HG03571 (cell line): ENCODE results near the gene PIP5KL1.

Experiments
- ATAC-seq: cut with Tn5 transposase; IDR thresholded peaks from one replicate; pipeline ENCODE4 v1.9.1; 2021; ENCODE audit not compliant: unreplicated experiment

The PIP5KL1 gene

DNA sequence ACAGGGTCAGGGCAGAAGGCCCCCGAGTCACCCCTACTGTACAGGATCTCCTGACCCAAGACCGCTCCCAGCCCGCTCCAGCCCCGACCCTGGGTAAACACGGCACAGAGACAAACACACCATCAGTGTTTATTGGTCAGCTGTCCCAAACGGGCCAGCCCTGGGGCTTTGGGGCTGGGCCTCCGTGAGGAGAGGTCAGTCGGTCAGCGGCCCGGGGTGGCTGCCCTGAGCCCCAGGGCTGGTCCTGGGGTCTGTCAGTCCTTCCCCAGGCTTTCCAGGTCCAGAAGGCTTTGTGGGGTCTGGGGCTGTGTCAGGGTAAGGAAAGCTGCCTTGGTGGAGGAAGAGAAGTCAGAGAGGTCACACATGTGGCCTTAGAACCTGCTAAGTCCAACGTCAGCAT lies 4.4 kb upstream of the PIP5KL1 start:
- no peak for ATAC-seq

DNA sequence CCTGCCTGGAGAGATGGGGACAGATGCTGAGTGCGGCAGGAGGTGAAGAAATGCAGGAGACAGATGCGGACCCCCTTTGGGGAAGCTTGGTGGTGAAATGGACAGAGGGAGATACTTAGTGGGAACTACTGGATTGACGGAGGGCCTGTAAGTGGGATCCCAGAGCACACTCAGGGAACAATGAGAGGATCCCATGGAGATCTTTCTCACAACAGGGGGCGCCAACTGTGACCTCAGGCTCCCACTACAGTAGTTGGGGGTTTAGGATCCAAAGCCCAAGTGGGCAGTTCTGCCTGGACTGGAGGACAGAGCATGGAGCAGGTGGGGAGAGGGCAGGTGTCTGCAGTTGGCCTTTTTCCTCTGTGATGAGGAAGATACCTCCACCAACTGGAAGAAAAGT lies 3.7 kb upstream of the PIP5KL1 start:
- ATAC-seq: no peak

DNA sequence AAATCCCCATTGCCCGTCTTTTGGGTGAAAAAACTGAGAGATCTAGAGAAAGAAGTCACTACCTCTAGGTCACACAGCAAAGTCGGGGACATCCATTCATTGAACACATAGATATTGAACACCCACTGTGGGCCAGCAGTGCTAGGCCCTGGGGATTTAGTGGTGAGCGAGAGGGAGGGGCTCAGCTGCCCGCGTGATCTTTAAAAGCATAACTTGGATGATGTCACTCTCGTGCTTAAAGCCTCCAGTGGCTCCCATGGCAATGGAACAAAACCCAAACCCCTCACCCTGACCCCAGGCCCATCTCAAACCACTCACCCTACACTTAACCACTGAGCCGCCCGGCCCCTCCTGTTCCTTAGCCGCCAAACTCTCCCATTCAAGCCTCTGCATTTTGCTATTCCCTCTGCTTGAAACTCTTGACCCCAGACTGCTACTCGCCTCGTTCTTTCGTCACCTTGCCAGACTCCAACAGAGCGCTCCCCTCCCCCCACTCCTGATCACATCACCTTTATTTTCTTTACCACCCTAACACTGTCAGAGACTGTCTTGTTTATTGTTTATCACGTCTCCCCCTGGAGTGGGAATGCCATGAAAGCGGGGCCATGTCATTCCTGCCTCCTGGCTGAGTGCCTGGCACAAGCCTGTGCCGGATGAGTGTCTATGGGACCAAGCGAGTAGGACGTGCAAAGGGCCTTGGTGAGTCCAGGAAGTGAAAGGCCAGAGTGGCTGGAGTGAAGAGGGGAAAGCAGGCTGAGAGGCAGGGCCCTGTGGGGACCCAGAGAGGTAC lies 710 bp upstream of the PIP5KL1 start:
- ATAC-seq: peak; percentile 33

DNA sequence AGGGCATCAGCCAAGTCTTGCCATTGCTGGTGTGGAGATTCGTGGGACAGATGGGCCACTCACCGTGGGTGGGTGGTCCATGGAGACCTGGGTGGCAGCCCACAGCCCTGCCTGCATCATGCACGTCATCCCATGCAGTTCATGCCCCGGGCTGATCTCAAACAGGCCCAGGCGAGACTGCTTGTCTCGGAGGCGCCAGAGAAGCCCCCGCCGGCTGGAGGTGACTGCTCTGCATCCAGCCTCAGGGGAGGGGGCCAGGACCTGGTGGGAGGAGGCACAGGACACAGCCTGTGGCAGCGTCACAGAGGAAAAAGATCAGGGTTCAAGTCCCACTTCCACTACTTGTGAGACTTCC lies 975 bp downstream of the PIP5KL1 start:
- ATAC-seq: no peak

DNA sequence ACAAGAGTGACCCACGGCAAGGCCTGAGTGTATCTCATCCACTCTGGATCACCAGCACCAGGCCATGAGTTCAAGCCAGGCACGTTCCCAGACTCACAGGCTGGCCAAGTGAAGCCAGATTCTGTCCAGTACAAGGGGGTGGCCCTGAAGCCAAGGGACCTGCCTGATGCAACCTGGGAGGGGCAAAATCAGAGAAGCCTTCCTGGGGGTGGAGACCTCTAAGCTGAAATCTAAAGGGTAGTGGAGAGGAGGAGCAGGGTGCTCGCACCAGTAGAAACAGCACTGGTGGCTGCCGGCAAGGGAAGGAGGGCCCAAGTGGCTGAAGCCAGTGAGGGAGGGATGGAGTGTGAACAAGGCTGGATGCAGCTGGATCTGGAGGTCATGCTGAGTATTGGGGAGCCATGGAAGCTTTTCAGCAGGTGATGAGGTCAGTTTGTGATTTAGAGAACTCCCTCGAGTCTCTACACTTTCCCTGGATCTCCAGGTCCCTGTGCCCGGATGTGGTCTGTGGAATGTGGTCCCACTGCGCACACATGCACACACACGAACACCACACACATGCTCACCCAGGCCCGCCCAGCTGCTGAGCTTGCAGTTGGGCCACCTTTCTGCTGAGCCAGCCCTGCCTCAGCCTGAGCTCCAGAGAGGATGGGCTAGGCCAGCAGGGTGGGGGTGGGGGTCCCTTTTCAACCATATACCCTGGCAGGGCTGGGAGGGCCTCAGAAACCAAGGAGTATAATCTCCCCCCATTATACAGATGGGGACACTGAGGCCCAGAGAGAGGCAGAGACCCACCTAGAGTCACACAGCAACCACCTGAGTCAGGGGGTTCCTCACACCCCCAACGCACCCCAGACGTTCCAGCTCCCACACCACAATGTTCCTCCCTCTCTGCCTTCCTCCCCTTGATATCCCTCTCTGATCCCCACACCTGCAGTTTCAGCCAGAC lies 1.6 kb downstream of the PIP5KL1 start:
- no peak for ATAC-seq

DNA sequence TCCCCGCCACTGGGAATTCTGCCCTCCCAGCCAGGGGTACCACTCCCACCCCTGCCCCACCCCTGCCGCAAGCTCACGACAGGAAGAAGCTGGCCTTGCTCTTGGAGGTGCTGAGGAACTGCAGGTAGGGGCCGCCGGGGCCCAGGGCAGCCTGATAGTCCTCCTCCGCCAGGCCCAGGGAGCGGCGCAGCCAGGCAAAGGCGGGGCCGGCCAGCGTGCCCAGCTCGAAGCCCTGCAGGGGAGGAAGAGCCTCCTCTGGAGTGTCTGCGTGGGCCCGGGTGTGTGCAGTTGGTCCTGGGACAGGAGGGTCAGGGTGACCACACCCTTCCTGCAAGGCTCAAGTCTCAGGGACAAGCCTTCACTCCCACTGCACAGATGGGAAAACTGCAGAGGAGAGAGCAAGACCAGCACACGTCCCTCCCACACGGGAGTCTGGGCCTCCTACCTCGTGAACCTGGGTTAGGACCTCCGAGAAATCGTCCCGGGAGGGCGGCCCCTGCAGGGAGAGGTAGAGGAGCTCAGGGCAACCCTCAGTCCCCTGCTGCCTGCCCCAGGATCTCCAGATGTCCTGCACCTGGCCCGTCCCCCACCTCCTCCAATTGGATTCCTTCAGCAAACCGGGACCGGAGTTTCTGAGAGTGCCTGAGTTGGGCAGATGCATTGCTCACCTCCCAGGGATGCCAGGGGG lies 2.4 kb downstream of the PIP5KL1 start:
- no peak for ATAC-seq

DNA sequence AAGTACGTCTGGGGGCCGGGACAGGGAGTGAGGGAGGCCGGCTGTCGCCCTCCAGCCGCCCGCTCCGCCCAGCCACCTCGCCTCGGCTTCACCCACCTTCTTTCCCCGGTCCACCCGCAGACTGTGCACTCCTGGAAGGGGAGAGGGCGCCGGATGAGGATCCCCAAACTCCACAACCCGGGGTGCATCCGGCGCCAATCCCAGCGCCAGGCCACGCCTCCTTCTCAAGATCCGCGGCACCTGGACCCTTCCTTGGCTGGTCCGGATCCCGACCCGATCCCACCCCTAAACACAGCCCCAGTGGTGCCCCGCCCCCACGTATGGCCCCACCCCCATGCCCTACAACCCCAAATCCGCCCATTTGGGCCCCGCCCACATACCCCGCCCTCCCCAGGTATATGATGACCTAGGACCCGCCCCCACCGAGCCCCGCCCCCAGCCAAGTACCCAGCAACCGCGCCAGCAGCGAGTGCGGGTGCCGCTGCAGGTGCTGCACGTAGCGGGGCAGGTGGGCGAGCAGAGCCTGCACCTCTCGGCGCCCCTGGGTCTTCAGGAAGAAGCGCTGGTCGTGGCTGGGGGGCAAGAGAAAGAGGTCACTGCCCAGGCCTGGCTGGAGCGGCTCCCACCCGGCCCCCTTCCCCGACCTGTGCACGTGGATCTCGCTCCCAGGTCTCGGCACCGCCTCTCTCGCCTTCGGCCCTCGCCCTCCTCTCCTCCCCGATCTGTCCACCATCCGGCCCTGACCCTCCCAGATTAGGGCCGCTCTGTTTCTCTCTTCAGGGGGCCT lies 3.2 kb downstream of the PIP5KL1 start:
- no peak for ATAC-seq

DNA sequence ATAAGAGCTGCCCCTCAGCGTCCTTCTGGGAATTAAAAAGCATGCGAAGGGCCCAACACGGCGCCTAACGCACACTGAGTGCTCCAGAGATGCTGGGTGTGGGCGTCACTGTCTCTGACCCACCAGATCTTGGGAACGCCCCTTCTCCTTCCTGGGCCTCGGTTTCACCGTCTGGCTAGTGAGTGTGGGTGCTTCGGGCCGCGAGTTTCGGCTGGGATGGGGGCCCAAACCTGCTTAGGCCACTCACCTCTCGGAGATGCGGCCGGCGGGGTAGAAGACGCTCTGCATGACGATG lies 3.7 kb downstream of the PIP5KL1 start:
- ATAC-seq: no peak

DNA sequence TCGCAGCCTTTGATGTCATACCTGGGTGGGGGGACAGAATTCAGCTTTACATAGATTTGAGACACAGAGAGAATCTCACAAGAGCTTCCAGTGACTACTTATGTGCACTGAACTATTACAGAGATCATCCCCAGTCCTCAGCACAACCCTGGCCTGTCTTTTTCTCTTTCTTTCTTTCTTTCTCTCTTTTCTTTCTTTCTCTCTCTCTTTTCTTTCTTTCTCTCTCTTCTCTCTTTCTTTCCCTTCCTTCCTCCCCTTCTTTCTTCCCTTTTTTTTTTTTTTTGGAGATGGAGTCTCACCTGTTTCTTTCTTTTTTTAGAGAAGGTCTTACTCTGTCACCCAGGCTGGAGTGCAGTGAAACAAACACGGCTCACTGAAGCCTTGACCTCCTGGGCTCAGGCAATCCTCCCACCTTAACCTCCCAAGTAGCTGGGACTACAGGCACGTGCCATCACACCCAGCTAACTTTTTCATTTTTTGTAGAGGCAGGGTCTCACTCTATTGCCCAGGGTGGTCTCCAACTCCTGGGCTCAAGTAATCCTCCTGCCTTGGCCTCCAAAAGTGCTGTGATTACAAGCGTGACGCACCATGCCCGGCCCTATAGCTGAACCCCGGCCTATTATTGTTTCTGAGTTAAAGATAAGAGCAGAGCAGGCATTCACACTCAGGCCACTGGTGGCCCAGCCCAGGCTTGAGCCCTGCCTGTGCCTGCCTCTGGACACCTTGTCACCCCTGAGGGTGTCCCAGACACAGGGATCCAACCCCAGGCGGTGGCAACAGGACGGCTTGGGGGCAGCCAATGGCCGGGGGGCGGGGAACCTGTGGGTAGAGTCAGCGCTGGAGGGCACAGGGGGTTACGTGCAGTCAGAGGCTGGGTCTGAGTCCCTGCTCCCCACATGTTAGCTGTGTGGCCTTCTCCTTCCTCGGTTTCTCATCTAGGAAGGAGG lies 4.3 kb downstream of the PIP5KL1 start:
- ATAC-seq: no peak

DNA sequence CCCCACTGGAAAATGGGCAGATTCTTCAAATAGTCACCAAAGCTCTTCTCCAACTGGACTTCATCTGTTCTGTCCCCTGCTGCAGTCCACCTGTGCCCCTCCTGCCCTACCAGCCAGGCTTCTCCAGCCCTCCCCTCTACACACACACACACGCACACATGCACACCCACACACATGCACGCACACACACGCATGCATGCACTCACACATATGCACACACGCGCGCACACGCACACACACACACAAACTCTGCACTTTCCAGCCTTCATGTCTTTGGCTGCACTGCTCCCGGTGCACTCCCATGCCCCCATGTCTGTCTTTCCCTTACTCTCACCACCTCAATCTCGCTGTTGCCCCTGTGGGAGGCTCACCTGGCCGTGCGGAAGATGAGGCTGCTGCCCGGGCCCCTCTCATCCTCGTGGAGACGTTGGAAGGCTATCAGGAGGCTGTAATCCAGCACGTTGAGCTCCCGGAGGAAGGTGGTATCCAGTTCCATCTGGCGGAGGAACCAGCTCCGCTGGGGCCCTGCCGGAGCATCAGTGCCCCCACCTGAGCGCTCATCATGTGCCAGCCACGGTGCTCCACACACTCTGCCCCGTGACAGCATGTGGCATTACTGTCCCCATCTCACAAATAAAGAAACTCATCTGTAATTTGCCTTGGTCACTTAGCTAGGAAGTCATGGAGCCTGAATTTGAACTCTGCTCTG lies 5.7 kb downstream of the PIP5KL1 start:
- ATAC-seq: no peak

DNA sequence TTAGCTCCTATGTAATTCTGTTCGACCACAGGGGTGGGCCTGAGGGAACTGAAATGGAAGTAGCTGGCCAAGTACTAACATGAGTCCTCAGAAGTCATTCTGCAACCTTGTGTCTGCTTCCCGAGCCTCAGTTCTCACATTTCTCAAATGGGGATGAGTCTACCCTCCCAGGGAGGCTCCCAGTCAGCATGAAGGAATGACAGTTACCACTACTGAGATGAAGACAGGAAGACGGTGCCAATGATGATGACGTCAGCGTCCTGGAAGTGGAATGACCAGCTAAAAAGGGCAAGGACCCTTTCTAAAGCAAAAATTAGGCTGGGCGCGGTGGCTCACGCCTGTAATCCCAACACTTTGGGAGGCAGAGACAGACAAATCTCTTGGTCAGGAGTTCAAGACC lies 6.8 kb downstream of the PIP5KL1 start:
- ATAC-seq: no peak

DNA sequence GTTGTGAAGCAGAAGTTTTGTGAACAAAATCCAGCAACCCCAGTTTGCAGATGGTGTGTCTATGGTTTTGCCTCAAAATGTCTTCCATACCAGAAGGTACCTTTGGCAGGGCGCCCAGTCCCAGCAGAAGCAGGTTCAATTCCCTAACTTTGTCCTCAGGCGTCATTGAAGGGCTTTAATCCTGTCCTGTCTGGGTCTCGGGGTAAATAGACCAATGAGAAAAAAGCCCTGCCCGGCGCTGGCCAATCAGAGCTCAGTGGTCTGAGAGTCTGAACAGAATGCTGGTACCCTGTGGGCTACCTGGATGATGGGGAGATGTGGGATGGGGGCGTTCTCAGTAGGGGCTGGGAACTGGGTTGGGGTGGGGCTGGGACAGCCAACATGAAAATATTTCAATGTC lies 7.5 kb downstream of the PIP5KL1 start:
- no peak for ATAC-seq

DNA sequence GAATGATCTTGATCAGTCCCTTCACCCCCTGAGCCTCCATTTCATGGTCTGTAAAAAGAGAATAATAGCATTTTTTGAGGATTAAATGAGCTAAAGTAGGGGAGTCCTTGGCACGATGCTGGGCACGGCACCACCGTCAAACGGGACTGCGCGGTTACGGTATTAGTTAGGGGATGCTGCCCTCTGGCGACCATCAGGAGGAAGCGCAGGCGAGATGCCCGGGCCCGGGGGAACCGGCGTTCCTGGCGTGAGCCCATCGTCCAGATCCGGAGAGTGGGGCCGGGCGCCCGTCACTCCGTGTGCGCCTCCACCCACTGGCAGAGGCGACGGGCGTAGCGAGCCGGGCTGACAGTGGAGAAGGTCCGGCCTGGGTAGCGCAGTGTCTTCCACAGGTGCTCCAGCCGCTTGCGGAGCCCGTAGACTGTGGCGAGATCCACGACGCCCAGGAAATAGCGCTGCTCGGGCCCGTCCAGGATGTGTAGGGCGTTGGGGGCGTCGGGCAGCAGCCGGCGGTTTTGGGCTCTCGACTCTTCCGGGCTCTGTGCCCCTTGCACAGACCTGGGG lies 8.9 kb downstream of the PIP5KL1 start:
- ATAC-seq: no peak

DNA sequence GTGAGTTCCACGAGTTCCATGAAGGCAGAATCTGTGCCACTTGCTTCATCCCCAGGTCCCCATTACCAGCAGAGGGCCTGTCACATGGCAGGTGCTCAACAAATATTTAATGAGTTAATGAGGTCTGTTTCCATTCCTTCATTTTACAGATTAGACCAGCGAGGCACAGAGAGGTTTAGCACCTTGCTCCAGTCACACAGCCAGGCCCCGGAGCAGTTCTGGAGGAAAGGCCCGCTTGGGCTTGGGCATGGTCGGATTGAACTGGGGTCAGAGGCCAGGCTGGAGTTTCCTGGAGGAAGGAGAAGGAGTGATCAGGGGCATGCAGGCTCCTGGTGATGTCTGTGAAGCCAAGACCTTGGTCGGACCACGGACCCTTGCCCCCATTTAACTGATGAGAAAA lies 9.8 kb downstream of the PIP5KL1 start:
- no peak for ATAC-seq

DNA sequence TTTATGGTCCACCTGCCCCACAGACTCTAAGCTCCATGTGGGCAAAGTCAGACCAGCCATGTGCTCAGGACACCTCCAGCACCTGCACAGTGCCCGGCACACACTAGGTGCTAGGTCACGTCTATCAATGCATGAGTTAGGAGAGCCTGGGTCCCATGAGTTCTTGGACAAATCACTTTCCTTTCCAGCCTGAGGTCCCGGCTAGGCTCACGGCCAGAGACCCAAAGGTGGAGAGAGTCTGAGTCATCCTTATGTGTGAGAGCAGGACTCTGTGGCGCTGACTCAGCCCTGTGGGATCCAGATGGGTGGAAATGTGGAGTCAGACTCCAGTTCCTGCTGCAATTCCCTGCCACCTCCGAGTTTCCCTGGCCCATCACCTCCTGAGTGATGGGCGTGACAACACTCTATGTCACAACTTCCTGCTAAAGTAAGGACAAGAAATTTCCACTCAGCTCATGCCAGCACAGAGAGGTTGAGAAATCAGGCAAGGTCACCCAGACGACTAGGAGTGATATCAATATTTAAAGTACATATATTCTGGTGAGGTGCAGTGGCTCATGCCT lies 11.2 kb downstream of the PIP5KL1 start:
- no peak for ATAC-seq

DNA sequence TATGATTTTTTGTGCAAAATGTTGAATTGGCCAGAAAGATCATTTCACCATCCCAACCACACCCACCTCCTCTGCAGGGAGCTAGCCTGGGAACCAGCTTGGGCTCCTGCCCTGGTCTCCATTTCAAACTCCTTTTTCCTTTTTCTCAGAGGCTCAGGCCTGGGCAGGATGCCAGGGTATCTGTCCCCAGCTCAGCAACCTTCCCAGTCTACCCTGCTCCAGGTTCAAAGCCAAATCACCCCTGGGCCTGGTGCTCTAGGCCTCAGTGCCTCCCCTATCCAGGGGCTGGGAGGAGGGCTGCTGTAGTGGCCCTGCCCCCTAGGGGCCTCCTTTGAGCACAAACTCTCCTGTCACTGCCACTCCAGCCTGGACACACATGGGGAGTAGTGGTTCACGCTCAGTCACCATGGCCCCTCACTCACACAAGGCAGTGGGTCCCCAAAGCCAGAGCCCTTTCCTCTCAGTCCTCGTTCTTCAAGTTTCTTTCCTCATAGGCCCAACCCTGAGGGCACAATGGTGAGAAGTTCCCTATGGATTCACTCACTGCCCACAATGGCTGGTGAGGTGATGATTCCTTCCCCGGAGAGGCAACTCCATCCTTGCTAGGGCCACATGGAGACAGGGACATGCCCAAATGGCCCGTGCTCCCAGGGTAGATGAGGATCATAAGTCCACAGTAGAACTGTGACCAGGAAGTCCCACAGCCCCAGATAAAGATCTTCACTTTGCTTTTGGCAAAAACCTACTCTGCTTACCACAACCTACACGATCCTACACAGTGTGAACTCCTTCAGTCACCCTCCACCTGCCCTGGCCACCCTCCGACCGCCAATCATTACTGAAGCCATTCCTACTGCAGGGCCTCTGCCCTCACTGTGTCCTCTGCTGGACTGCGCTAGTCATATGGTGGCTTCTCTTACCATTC lies 12.1 kb downstream of the PIP5KL1 start:
- no peak for ATAC-seq

DNA sequence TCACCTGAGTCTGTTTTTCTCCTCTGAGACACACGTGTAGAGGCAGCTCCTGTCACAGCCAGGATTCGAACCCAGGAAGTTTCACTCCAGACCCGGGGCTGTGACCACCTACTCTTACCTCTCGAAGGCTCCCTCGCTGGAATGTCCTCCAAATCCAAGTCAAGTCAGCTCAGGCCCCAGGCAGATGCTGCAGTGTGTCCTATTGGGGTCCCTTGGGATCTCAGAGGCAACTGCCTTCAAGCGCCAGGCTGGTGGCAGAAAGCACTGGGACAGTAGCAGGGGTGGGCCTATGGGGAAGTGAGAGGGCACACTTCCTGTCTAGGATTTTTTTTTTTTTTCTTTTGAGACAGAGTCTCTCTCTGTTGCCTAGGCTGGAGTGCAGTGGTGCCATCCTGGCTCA lies 13.0 kb downstream of the PIP5KL1 start:
- ATAC-seq: no peak
